Lower lobe of right lung (tissue), 2 donors: Measurements from ENCODE around the gene FOCAD. TPM values are rescaled to one million over a fixed set of nuclear protein-coding genes. Genes with fewer than 3 reads are reported as not detected.

Experiments used
- ATAC-seq, 2 donors: fragments of 200-7000 bp; cut with Tn5 transposase; one replicate each; pipeline ENCODE4 v1.9.1; 2020 to 2022; ENCODE audit warnings: mild to moderate bottlenecking in 2 of 2, moderate library complexity in 2 of 2
- DNase-seq: peaks from one replicate; pipeline ENCODE4 v3.0.0-alpha.2; 2020
- H3K27ac ChIP-seq: fragments of 200-600 bp; one replicate; pipeline ENCODE4 v1.8.0; 2022
- H3K27me3 ChIP-seq: fragments of 200-600 bp; one replicate; pipeline ENCODE4 v1.8.0; 2022; ENCODE audit warnings: low read depth
- H3K36me3 ChIP-seq: fragments of 200-600 bp; one replicate; pipeline ENCODE4 v1.8.0; 2022; ENCODE audit warnings: mild to moderate bottlenecking
- H3K4me1 ChIP-seq: fragments of 200-600 bp; one replicate; pipeline ENCODE4 v1.8.0; 2022
- H3K4me3 ChIP-seq: fragments of 200-600 bp; one replicate; pipeline ENCODE4 v1.8.0; 2022; ENCODE audit warnings: mild to moderate bottlenecking
- H3K9me3 ChIP-seq: fragments of 200-600 bp; one replicate; pipeline ENCODE4 v1.8.0; 2022
- CTCF ChIP-seq: fragments of 200-600 bp; IDR thresholded peaks from one replicate; pipeline ENCODE4 v1.8.0; 2022; ENCODE audit warnings: antibody characterized with exemption, mild to moderate bottlenecking
- intact Hi-C: fragments of 100-400 bp; cut with DNase I; formaldehyde crosslinking; loops from one replicate; pipeline ENCODE4 v1.11.0; 2022
- total RNA-seq: library from RNA; stranded (reverse); fragmentation: NEBNext Ultra II Directional; extraction: Animal tissue kit (Norgen Biotek cat#: 25700); gene quantifications from one replicate; pipeline ENCODE4 v1.2.1, GENCODE V29; 2021
- donor health status: DM: no; HTN: yes; CAD: no; lungs with severe emphysema.

The FOCAD gene
- total RNA-seq, 1 donor from 2014 or later: 29.5 TPM

GRCh38 chr9:20725675-20726074 lies 41.6 kb downstream of the FOCAD start:
- Histone ChIP-seq H3K27ac (peak overlapping the region; percentile 2), H3K4me1 (peaks cover 9% of the 10 kb centered on the region), H3K27me3 (no peaks in the 10 kb centered on the region), H3K36me3 (no peaks in the 10 kb centered on the region), H3K9me3 (no peaks in the 10 kb centered on the region), H3K4me3 (no peak overlapping the region)
- DNase-seq (no peak), ATAC-seq (peak; percentile 38 to 66)
- TF ChIP-seq CTCF: no peak
- intact Hi-C loops: no loop called here

- TF ChIP-seq CTCF: no peak
- peaks cover 9% of the 10 kb centered on the region for H3K4me1 ChIP-seq
- no peaks in the 10 kb centered on the region for H3K27me3 ChIP-seq
- intact Hi-C loops: no loop called here
- H3K27ac ChIP-seq: peak overlapping the region; percentile 2
- H3K36me3 ChIP-seq: no peaks in the 10 kb centered on the region
- H3K9me3 ChIP-seq: no peaks in the 10 kb centered on the region
- DNase-seq (no peak), ATAC-seq (peak in 1 of 2 donors; percentile 66)
- no peak overlapping the region for H3K4me3 ChIP-seq
Observed at GRCh38 chr9:20726144-20726543, 42.1 kb downstream of the FOCAD start.

- Histone ChIP-seq H3K36me3 (no peaks in the 10 kb centered on the region), H3K9me3 (no peaks in the 10 kb centered on the region), H3K27ac (no peak overlapping the region), H3K27me3 (no peaks in the 10 kb centered on the region), H3K4me1 (peaks cover 9% of the 10 kb centered on the region), H3K4me3 (no peak overlapping the region)
- no peak for ATAC-seq
- TF ChIP-seq CTCF: no peak
- intact Hi-C loops: no loop called here
- no peak for DNase-seq
Observed at GRCh38 chr9:20728493-20729220, 44.6 kb downstream of the FOCAD start.

GRCh38 chr9:20729523-20729922 lies 45.5 kb downstream of the FOCAD start:
- intact Hi-C loops: no loop called here
- no peak for DNase-seq
- Histone ChIP-seq H3K4me3 (no peak overlapping the region), H3K4me1 (peaks cover 9% of the 10 kb centered on the region), H3K27me3 (no peaks in the 10 kb centered on the region), H3K9me3 (no peaks in the 10 kb centered on the region), H3K27ac (no peak overlapping the region), H3K36me3 (no peaks in the 10 kb centered on the region)
- no peak for ATAC-seq
- no peak for TF ChIP-seq CTCF

GRCh38 chr9:20732118-20732517 lies 48.1 kb downstream of the FOCAD start:
- intact Hi-C loops: no loop called here
- ATAC-seq: no peak
- DNase-seq: no peak
- H3K4me1 ChIP-seq: peaks cover 9% of the 10 kb centered on the region
- no peak overlapping the region for H3K27ac ChIP-seq
- H3K9me3 ChIP-seq: no peaks in the 10 kb centered on the region
- no peak for TF ChIP-seq CTCF
- no peaks in the 10 kb centered on the region for H3K27me3 ChIP-seq
- H3K4me3 ChIP-seq: no peak overlapping the region
- H3K36me3 ChIP-seq: no peaks in the 10 kb centered on the region
